ENCODE measurements around the gene SPEF1. TPM values are rescaled to one million over a fixed set of nuclear protein-coding genes. Genes with fewer than 3 reads are reported as not detected.

SPEF1 gene
- total RNA-seq, 2 donors from 2014 or later: 0.35 to 0.44 TPM

- H3K27ac Mint-ChIP-seq: no peak overlapping the region
- H3K4me1 Mint-ChIP-seq: peaks cover 2% of the 10 kb centered on the region
- H3K36me3 ChIP-seq (ENCODE audit: control insufficient read depth, insufficient read depth, low read length): no peaks in the 10 kb centered on the region
- H3K4me1 ChIP-seq (ENCODE audit: control insufficient read depth, insufficient read depth, low read length): peaks cover 3% of the 10 kb centered on the region
- H3K9me3 ChIP-seq (ENCODE audit: control insufficient read depth, low read length): no peaks in the 10 kb centered on the region
- H3K27me3 Mint-ChIP-seq (ENCODE audit: insufficient read depth): peaks cover 68% of the 10 kb centered on the region
- peak overlapping the region; percentile 47 for H3K4me3 Mint-ChIP-seq
- no peaks in the 10 kb centered on the region for H3K36me3 Mint-ChIP-seq (ENCODE audit: low read depth)
- H3K9me3 Mint-ChIP-seq: no peaks in the 10 kb centered on the region
- 66 to 84% methylated on average over 9 to 18 of the region's 18 CpGs for WGBS, 2 experiments (ENCODE audit: insufficient coverage in 1 of 2, insufficient read length in 1 of 2)
- DNase-seq: peak; percentile 34
- H3K27ac ChIP-seq (ENCODE audit: low read depth, low read length): no peak overlapping the region
- no peak overlapping the region for H3K4me3 ChIP-seq (ENCODE audit: low read length)
- no peak overlapping the region for H3K9ac ChIP-seq (ENCODE audit: extremely low read depth, low read length, poor library complexity, severe bottlenecking)
- no peak for TF ChIP-seq CTCF (conservative IDR thresholded peaks at IDR 0.05)
- peaks cover 62% of the 10 kb centered on the region for H3K27me3 ChIP-seq (ENCODE audit: control insufficient read depth, insufficient read depth, low read length, poor library complexity, severe bottlenecking)
These were observed 2.3 kb downstream of the SPEF1 start for GRCh38 chr20:3778976-3779375.

GRCh38 chr20:3777716-3778629, 3.3 kb downstream of the SPEF1 start:
- Mint-ChIP-seq H3K27ac (no peak overlapping the region), H3K9me3 (no peaks in the 10 kb centered on the region), H3K4me3 (peak overlapping the region; percentile 47), H3K4me1 (peaks cover 2% of the 10 kb centered on the region), H3K27me3 (ENCODE audit: insufficient read depth) (peaks cover 70% of the 10 kb centered on the region), H3K36me3 (ENCODE audit: low read depth) (no peaks in the 10 kb centered on the region)
- Histone ChIP-seq H3K4me1 (ENCODE audit: control insufficient read depth, insufficient read depth, low read length) (peaks cover 3% of the 10 kb centered on the region), H3K27me3 (ENCODE audit: control insufficient read depth, insufficient read depth, low read length, poor library complexity, severe bottlenecking) (peaks cover 62% of the 10 kb centered on the region), H3K36me3 (ENCODE audit: control insufficient read depth, insufficient read depth, low read length) (no peaks in the 10 kb centered on the region), H3K4me3 (ENCODE audit: low read length) (peak overlapping the region; percentile 69), H3K9me3 (ENCODE audit: control insufficient read depth, low read length) (no peaks in the 10 kb centered on the region), H3K9ac (ENCODE audit: extremely low read depth, low read length, poor library complexity, severe bottlenecking) (no peak overlapping the region), H3K27ac (ENCODE audit: low read depth, low read length) (no peak overlapping the region)
- TF ChIP-seq CTCF (conservative IDR thresholded peaks at IDR 0.05): peak; percentile 42
- DNase-seq: peak; percentile 89
- 3 to 5% methylated on average over 37 to 70 of the region's 70 CpGs for WGBS, 2 experiments (ENCODE audit: insufficient coverage in 1 of 2, insufficient read length in 1 of 2)

- peaks cover 2% of the 10 kb centered on the region for H3K4me1 Mint-ChIP-seq
- H3K4me1 ChIP-seq (ENCODE audit: control insufficient read depth, insufficient read depth, low read length): peaks cover 3% of the 10 kb centered on the region
- 27 to 40% methylated on average over 1 to 16 of the region's 16 CpGs for WGBS, 2 experiments (ENCODE audit: insufficient coverage in 1 of 2, insufficient read length in 1 of 2)
- H3K9me3 ChIP-seq (ENCODE audit: control insufficient read depth, low read length): no peaks in the 10 kb centered on the region
- H3K36me3 Mint-ChIP-seq (ENCODE audit: low read depth): no peaks in the 10 kb centered on the region
- no peak for TF ChIP-seq CTCF (conservative IDR thresholded peaks at IDR 0.05)
- H3K27me3 Mint-ChIP-seq (ENCODE audit: insufficient read depth): peaks cover 76% of the 10 kb centered on the region
- no peak overlapping the region for H3K9ac ChIP-seq (ENCODE audit: extremely low read depth, low read length, poor library complexity, severe bottlenecking)
- H3K27me3 ChIP-seq (ENCODE audit: control insufficient read depth, insufficient read depth, low read length, poor library complexity, severe bottlenecking): peaks cover 62% of the 10 kb centered on the region
- no peak for DNase-seq
- peak overlapping the region; percentile 69 for H3K4me3 ChIP-seq (ENCODE audit: low read length)
- no peaks in the 10 kb centered on the region for H3K9me3 Mint-ChIP-seq
- no peaks in the 10 kb centered on the region for H3K36me3 ChIP-seq (ENCODE audit: control insufficient read depth, insufficient read depth, low read length)
- no peak overlapping the region for H3K27ac ChIP-seq (ENCODE audit: low read depth, low read length)
- H3K4me3 Mint-ChIP-seq: peak overlapping the region; percentile 47
- no peak overlapping the region for H3K27ac Mint-ChIP-seq
These were observed 3.9 kb downstream of the SPEF1 start for GRCh38 chr20:3777381-3777715.
